Tibial nerve (tissue), 4 donors: Measurements from ENCODE around the gene MAP2K6. TPM values are rescaled to one million over a fixed set of nuclear protein-coding genes. Genes with fewer than 3 reads are reported as not detected.

Experiments used
- DNase-seq, 2 donors: peaks; one replicate each; pipeline ENCODE4 v3.0.0-alpha.2; 2019; ENCODE audit warnings: low spot score in 2 of 2
- H3K27ac ChIP-seq, 4 donors: fragments of 200-600 bp; sonication (generic) in 3 of 4; one replicate each; pipeline ENCODE4 v1.5.1; 2017 to 2019; ENCODE audit warnings: mild to moderate bottlenecking in 1 of 4
- H3K27me3 ChIP-seq, 2 donors: fragments of 200-600 bp; sonication (generic) in 1 of 2; one replicate each; pipeline versions ENCODE4 v1.5.1 to v1.6.0; 2017 to 2019
- H3K36me3 ChIP-seq, 3 donors: fragments of 200-600 bp; sonication (generic); one replicate each; pipeline ENCODE4 v1.5.1; 2018 to 2019
- H3K4me1 ChIP-seq, 4 donors: fragments of 200-600 bp; sonication (generic) in 3 of 4; one replicate each; pipeline ENCODE4 v1.5.1; 2017 to 2019
- H3K4me3 ChIP-seq, 4 donors: fragments of 200-600 bp; sonication (generic) in 3 of 4; one replicate each; pipeline ENCODE4 v1.5.1; 2017 to 2019; ENCODE audit warnings: mild to moderate bottlenecking in 1 of 4, moderate library complexity in 1 of 4
- H3K9me3 ChIP-seq, 4 donors: fragments of 200-600 bp; sonication (generic) in 3 of 4; one replicate each; pipeline ENCODE4 v1.5.1; 2017 to 2019
- EP300 ChIP-seq, 2 donors: sonication (generic); formaldehyde crosslinking; IDR thresholded peaks; one replicate each; pipeline ENCODE4 v1.6.1; 2017; ENCODE audit warnings: antibody characterized with exemption in 2 of 2, mild to moderate bottlenecking in 1 of 2
- POLR2A ChIP-seq, 2 donors: fragments of 450-650 bp; IDR thresholded peaks; one replicate each; pipeline ENCODE4 v1.6.1; 2017; ENCODE audit warnings: antibody characterized with exemption in 2 of 2, mild to moderate bottlenecking in 2 of 2, moderate library complexity in 2 of 2
- WGBS, 2 donors: methylation state at CpG; one replicate each; pipeline ENCODE4 v1.1.5; 2018; 5-methylcytosine and 5-hydroxymethylcytosine counted together
- total RNA-seq, 4 donors: library from RNA; depleted of rRNA; stranded (reverse); fragments of >200 nt; gene quantifications; one replicate each; pipeline ENCODE4 v1.1.0, GENCODE V29; 2016
- TF ChIP-seq, protein P1 (sequence below), 5 experiments: fragments of 200-600 bp in 3 of 5; fragments of 450-650 bp in 2 of 5; sonication (generic) in 3 of 5; IDR thresholded peaks; one replicate each; pipeline ENCODE4 v1.5.1; 2016 to 2019; ENCODE audit warnings: antibody characterized with exemption in 5 of 5, mild to moderate bottlenecking in 3 of 5, moderate library complexity in 2 of 5

Gene MAP2K6
- total RNA-seq, 4 donors from 2014 or later: 9.8 to 30.3 (median 22.8) TPM

DNA sequence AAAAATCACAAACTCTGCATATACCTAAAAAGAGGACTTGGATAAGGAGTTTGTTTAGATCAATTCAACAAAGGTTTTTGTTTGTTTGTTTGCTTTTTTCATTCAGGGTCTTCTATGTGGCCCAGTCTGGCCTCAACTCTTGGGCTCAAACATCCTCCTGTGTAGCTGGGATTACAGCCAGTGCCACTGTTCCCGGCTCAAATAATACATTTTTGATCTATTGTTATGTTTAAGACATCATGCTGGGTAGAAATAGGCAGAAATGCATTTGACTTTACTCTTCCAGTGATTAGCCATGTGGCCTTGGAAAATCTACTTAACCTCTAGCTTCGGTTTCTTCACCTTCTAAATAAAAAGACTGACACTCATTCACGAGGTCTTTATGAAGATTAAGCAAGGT, 11.5 kb downstream of the MAP2K6 start:
- WGBS, 2 donors: 60 to 62% methylated on average over 3 of the region's 3 CpGs

DNA sequence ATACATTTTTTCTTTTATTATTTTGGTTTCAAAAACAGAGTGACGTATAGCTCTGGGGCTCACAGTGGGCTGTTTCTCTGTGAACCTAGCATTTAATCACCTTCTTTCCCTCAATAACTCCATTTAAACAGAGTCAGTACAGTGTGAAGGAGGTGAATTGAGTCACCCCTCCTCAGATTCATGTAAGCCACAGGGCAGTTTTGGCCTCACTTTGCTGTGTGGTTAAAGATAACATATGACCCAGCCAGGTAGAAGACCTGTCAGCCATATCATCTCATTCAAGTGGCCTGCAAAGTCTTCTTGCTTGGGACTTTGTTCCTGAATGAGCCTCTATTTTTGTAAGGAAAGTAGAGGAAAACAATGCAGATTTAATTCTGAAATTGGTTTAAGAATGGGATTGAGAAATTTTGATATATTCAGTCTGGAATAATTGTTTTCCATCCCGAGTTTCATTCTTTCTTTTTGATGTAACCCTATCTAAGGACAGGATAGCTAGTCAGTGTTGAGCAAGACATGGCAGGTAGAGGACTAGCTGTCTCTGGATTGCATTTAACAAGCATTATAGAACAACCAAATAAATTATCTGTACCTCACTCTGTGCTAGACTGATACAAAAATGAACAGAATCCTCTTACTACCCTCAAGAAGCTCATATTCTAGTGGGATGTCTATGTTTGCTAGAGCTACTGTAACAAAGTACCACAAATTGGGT, 13.1 kb downstream of the MAP2K6 start:
- no peak overlapping the region for H3K27ac ChIP-seq
- DNase-seq: no peak

More for the DNA sequence above, 11.5 kb downstream of the MAP2K6 start:
- no peak for DNase-seq
- Histone ChIP-seq H3K27me3 (no peaks in the 10 kb centered on the region), H3K4me1 (peaks cover 0 to 7% (median 0%) of the 10 kb centered on the region in 4 donors), H3K4me3 (no peak overlapping the region), H3K27ac (no peak overlapping the region), H3K36me3 (no peaks in the 10 kb centered on the region), H3K9me3 (no peaks in the 10 kb centered on the region)
- TF ChIP-seq POLR2A (IDR thresholded peaks at IDR 0.05): no peak
- no peak for TF ChIP-seq EP300 (IDR thresholded peaks at IDR 0.05)
- TF ChIP-seq, protein P1, sequence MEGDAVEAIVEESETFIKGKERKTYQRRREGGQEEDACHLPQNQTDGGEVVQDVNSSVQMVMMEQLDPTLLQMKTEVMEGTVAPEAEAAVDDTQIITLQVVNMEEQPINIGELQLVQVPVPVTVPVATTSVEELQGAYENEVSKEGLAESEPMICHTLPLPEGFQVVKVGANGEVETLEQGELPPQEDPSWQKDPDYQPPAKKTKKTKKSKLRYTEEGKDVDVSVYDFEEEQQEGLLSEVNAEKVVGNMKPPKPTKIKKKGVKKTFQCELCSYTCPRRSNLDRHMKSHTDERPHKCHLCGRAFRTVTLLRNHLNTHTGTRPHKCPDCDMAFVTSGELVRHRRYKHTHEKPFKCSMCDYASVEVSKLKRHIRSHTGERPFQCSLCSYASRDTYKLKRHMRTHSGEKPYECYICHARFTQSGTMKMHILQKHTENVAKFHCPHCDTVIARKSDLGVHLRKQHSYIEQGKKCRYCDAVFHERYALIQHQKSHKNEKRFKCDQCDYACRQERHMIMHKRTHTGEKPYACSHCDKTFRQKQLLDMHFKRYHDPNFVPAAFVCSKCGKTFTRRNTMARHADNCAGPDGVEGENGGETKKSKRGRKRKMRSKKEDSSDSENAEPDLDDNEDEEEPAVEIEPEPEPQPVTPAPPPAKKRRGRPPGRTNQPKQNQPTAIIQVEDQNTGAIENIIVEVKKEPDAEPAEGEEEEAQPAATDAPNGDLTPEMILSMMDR (IDR thresholded peaks at IDR 0.05): no peak

DNA sequence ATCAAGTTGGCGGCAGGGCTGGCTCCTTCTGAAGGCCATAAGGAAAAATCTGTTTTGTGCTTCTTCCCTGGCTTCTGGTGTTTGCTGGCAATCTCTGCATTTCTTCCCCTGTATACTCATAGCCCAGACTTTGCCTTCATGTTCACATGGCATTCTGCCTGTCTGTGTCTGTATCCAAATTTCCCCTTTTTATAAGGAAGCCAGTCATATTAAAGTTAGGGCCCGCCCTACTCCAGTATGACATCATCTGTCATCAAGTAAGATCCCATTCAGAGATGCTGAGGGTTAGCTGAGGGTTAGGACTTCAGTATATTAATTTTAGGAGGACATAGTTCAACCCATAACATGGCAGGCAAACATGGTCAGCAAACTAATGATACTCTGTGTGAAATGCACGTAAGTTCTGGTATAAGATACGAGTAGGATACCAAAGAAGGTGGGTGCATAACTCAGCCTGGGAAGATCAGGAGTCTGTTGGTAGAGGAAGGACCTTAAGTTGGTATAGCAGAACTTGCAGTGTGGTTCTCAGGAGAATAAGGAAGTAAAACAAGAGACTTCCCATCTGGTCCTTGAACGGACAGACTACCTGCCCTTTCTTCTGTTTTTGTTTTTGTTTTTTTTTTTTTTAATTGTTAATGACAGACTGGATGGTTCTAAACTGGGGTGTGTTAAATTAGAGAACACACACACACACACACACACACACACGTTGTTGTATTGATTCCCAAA, 13.9 kb downstream of the MAP2K6 start:
- no peaks in the 10 kb centered on the region for H3K9me3 ChIP-seq
- peak in 1 of 2 donors; percentile 41 for DNase-seq
- H3K4me3 ChIP-seq: no peak overlapping the region
- peaks cover 0 to 7% (median 0%) of the 10 kb centered on the region in 4 donors for H3K4me1 ChIP-seq
- no peaks in the 10 kb centered on the region for H3K27me3 ChIP-seq
- H3K36me3 ChIP-seq: no peaks in the 10 kb centered on the region
- H3K27ac ChIP-seq: no peak overlapping the region
- no peak for TF ChIP-seq POLR2A (IDR thresholded peaks at IDR 0.05)
- TF ChIP-seq, protein P1 (IDR thresholded peaks at IDR 0.05): no peak
- TF ChIP-seq EP300 (IDR thresholded peaks at IDR 0.05): no peak
- 63 to 69% methylated on average over 6 of the region's 6 CpGs for WGBS, 2 donors

More for the DNA sequence above, 13.1 kb downstream of the MAP2K6 start:
- 90 to 93% methylated on average over 2 of the region's 2 CpGs for WGBS, 2 donors
- Histone ChIP-seq H3K27me3 (no peaks in the 10 kb centered on the region), H3K4me3 (no peak overlapping the region), H3K4me1 (peaks cover 0 to 7% (median 0%) of the 10 kb centered on the region in 4 donors), H3K36me3 (no peaks in the 10 kb centered on the region), H3K9me3 (no peaks in the 10 kb centered on the region)
- TF ChIP-seq POLR2A (IDR thresholded peaks at IDR 0.05) (no peak), EP300 (IDR thresholded peaks at IDR 0.05) (no peak)
- TF ChIP-seq, protein P1 (IDR thresholded peaks at IDR 0.05): no peak

DNA sequence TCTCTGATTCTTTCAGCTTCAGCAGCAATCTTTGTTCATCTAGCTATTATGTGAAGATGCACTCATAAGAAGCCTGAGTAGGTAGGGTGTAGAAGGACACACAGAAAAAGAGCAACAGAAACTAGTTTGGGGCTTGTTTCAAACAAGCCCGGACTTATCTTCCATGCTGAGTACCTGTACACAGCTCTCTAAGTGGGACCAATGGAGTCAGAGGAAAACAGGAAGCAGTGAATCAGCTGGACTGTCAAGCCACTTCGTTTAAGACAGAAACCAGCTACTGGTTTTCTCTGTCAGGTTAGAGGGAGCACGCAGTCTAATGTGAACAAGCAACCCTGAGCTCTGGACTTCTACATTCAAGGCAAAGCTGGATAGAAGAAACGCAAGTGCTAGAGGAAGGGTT, 16.0 kb downstream of the MAP2K6 start:
- Histone ChIP-seq H3K4me1 (peaks cover 0 to 20% (median 0%) of the 10 kb centered on the region in 4 donors), H3K9me3 (no peaks in the 10 kb centered on the region), H3K36me3 (no peaks in the 10 kb centered on the region), H3K27ac (no peak overlapping the region), H3K27me3 (no peaks in the 10 kb centered on the region), H3K4me3 (no peak overlapping the region)
- no peak for DNase-seq
- TF ChIP-seq, protein P1 (IDR thresholded peaks at IDR 0.05): no peak
- TF ChIP-seq POLR2A (IDR thresholded peaks at IDR 0.05): no peak
- no peak for TF ChIP-seq EP300 (IDR thresholded peaks at IDR 0.05)
- 64 to 67% methylated on average over 4 of the region's 4 CpGs for WGBS, 2 donors

DNA sequence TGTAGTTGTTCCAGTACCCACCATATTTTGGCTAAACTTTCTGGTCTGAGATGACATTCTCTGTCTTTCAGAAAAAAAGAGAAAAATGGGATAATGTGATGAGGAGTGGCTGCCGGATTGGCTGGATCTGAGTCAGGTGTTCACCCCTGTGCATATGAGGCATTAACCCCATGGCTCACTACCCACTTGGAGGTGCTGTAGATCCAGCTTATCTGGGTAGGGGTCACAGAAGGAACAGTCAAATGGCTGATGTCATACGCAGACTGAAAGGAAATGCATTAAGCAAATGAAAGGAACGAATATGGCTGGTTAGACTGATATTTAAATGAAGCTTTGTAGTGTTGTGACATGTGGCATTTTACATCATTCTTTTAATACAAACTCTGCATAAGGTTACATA, 17.3 kb downstream of the MAP2K6 start:
- no peak for TF ChIP-seq EP300 (IDR thresholded peaks at IDR 0.05)
- TF ChIP-seq POLR2A (IDR thresholded peaks at IDR 0.05): no peak
- TF ChIP-seq, protein P1 (IDR thresholded peaks at IDR 0.05): no peak
- DNase-seq: no peak
- Histone ChIP-seq H3K27ac (no peak overlapping the region), H3K4me1 (peaks cover 0 to 27% (median 0%) of the 10 kb centered on the region in 4 donors), H3K36me3 (no peaks in the 10 kb centered on the region), H3K4me3 (no peak overlapping the region), H3K9me3 (no peaks in the 10 kb centered on the region), H3K27me3 (no peaks in the 10 kb centered on the region)
- 81 to 85% methylated on average over 3 of the region's 3 CpGs for WGBS, 2 donors
